HUDEP-2 (cell line): ENCODE results near the gene IST1.
"Not testable (repeated sequence)": the region's sequence is repeated elsewhere in the genome, so short reads cannot be mapped to it uniquely, and the experiment has no call there.

Experiments
- DNase-seq, 76 experiments: peaks; one replicate each; lab custom pipeline; 2025; ENCODE audit not compliant: unreplicated experiment in 76 of 76; lab: John Stamatoyannopoulos, UW

Gene IST1

DNA sequence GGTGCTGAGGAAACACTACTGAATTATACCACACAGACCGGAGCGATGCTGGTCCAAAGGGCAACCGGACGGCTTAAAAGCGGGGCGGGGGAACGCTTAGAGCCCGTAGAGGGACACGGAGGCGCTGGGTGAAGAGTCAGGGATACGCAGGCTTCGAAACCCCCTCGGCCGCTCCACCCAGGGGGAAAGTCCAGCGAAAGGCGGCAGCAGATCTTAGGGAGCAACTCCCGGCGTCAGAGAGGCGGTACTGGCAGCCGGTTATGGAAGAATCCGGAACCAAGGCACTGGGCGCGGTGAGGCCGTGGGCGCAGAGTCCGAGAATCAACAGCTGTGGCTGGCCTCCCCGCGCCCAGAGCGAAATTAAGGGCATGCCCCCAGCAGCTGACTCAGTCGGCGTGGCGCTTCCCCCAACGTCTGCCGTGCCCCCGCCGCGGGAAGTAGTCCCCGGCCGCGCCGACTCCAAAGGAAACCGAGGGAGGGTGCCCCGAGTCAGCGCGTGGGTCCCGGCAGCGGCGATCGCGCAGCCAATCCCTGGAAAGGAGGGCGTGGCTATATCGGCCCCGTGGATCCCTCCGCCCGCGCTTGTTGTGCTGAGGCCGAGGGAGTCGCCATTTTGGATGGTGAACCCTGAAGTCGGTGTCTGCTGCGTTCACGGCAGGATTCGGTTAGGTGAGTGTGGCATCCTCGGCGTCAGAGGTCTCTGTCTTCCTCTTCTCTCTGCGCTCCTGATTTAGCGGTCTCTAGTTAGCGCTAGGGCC lies at the start of gene IST1:
Gene IST1, plus strand, starts transcription at position 611 of the 758 bp plus-strand sequence. CDS start 20,110 bp downstream, outside the sequence.
- peak; percentile 25 to 98 (median 93) for DNase-seq

DNA sequence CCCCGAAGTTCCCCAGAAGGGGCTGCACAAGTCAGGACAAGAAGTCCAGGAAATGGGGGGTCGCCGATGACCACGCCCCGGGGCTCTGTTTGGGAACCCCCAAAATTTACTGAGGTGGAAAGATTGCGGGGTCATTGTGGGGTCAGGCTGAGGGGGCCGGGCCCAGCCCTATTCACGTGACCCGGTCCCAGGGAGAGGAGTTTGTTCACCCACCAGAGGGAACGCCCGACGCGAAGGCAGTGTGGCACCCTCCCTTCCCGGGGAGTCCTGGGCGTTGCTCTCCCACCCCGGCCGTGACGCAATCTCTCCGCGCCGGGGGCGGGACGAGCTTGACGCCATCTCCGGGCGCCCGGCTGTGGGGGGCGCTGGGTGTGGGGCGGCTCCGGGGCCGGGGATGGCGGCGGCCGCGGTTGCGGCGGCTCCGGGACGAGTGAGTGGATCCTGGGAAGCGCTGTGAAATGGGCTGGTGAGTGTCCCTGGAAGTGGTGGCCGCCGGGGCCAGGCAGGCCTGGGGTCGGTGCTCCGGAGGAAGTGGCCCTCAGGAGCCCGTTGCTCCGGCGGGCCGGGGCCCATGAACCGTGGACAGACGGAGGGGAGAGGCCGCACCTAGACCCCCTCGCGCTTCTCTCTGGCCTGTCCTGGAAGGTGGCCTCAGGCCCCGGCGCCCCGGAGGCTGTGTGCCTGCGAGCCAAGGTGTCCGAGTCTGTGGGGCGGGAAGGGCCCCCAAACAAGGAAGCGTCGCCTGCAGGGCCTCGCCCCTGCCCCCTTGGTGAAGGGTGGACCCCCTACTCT lies 49.5 kb upstream of the IST1 start, which contains the start of gene ATXN1L:
Gene ATXN1L, plus strand, starts transcription at position 338 of the 792 bp plus-strand sequence. CDS start 3,765 bp downstream, outside the sequence.
- peak in 75 of 76 experiments; percentile 37 to 92 (median 85) for DNase-seq

DNA sequence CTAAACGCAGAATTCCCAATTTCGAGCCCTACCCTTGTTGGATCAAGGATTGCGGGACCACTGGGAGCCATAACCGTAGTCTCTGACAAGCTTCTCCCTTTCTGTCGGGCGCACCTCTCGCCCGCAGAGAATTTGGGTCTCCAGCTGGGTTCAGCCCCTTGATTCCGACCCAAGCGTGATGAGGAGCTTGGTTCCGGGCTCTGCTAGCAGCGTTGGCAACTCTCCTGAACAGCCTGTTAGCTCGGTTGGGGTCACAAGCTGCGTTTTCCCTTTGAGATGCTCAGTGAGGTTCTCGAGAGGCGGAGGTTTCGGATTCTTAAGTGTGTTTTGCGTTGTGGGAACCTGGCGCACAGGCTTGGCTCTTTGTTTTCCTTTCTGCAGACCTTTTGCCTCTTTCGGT lies 48.9 kb upstream of the IST1 start:
- peak in 4 of 76 experiments; percentile 3 to 11 (median 10) for DNase-seq

- DNase-seq, result no peak
Measured at GRCh38 chr16:71847096-71847495, 48.2 kb upstream of the IST1 start.

DNA sequence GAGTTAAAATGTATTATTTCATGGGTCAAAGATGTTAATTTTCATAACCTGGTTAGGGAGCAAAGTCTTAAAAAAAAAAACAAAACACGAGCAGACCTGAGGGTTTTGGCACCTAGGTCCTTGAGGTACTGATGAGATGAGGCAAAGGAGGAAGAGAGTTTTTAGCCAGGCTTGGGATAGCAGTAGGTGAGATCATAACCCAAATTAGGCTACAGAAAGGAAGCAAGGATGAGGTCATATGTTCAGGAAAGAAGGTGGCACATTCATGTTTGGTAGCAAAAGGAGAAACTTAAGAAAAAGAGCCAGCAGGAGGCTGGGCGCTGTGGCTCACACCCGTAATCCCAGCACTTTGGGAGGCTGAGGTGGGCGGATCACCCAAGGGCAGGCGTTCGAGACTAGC lies 46.7 kb upstream of the IST1 start:
- DNase-seq, result no peak

DNA sequence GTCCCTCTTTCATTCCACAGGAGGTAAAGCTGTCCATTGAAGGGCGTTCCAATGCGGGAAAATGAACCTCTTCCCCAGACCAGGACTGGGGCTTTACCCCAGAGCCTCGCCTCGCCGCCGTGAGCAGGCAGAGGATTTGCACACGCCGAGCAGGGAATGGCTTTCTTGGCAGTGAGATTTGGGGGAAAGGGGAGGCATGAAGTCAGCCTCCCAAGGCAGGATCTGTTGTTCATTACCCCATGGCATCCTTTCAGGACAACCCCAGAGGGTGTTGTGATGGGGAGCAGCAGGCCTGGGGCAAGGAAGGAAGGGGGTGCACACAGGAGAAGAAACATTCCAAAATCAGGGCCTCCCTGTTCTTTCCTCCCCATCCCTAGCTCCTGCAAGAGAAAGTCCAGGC lies 43.6 kb upstream of the IST1 start:
- no peak for DNase-seq

- DNase-seq, result no peak
Measured at GRCh38 chr16:71852158-71852557, 43.2 kb upstream of the IST1 start.

- no peak for DNase-seq
Measured at GRCh38 chr16:71852561-71852960, 42.8 kb upstream of the IST1 start.

DNA sequence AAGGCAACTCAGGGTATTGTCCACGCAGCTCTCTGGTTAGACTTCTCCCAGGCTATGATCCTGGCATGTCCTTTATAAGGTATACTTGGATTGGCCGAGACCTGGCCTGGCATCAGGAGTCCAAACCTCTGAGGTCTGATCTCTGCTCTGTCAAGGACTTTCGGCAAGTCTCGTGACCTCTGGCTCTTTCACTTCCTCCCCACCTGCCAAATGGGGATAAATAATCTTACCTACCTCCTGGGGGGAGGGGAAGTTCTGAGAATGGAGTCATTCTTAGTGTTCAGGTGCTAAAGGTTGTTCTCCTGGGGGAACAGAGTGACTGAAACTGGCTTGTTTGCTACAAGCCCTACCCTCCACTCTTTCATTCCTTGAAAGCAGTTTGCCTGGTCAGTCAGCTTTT lies 41.9 kb upstream of the IST1 start:
- no peak for DNase-seq

- no peak for DNase-seq
Measured at GRCh38 chr16:71854369-71854948, 40.9 kb upstream of the IST1 start.

- no peak for DNase-seq
Measured at GRCh38 chr16:71855937-71856662, 39.2 kb upstream of the IST1 start.

- no peak for DNase-seq
Measured at GRCh38 chr16:71859762-71860521, 35.4 kb upstream of the IST1 start.

DNA sequence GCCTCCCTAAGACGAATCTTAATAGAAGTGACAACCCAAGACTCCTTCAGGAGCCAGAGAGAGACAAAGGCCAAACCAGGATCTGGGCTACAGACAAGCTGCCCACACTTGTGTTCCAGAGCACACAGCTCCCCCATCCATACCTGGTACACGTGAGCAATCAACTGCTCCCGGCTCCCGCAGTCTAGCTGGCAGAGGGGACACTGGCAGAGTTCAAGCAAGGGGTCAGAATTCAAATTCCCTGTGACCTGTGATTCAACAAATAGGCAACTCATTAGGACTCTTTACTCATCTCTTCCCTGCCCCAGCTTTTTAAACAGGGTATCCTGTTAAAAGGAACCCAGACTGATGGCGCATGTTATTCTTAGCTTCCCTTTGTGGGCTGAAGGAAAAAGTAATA lies 31.3 kb upstream of the IST1 start:
- no peak for DNase-seq

- no peak for DNase-seq
Measured at GRCh38 chr16:71865173-71865863, 30.0 kb upstream of the IST1 start.

GRCh38 chr16:71867175-71867574 lies 28.2 kb upstream of the IST1 start:
- not testable (repeated sequence) for DNase-seq

DNA sequence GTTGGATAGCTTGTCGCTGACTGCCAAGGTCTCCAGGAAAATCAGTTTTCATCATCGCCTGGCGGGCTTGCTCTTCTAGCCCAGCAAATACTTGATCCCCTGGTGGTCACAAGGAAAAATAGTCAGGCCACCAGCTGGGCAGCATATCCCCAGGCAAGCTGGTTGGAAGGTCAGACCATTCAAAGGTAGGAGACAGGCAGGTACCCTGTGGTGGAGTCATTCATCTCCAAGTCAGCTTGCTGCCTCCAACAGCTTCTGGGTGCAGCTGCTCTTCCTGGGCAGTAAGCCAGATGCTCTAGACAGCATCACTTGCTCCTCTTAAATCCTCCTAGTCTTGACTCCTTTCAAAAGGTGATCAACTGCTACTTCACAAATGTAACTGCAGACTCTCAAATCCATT lies 27.4 kb upstream of the IST1 start:
- DNase-seq, result no peak

GRCh38 chr16:71869089-71869488 lies 26.2 kb upstream of the IST1 start:
- no peak for DNase-seq

- no peak for DNase-seq
Measured at GRCh38 chr16:71870818-71871217, 24.5 kb upstream of the IST1 start.

DNA sequence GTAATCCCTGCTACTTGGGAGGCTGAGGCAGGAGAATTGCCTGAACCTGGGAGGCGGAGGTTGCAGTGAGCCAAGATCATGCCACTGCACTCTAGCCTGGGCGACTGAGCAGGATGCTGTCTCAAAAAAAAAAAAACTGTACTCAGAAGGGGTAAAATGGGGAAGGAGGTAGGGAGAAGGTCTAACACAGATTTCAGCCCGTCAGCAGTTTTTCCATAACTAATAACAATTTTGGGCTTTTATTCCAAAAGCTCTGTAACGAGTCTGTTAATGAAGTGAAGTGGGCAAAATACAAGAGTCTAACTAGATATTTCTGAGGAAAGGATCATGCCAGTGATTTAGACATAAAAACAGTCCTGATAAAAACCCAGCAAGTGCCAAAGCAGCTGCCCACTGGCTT lies 22.1 kb upstream of the IST1 start:
- no peak for DNase-seq
